ENCODE results near the gene PHETA2.

- TF ChIP-seq CTCF (IDR thresholded peaks at IDR 0.05; ENCODE audit: low read depth, low read length): no peak
- no peak for TF ChIP-seq MYC (IDR thresholded peaks at IDR 0.05; ENCODE audit: low read depth, low read length)
- TF ChIP-seq POLR2A (IDR thresholded peaks at IDR 0.05; ENCODE audit: extremely low read depth, insufficient read length): no peak
- no peak for TF ChIP-seq MAX (IDR thresholded peaks at IDR 0.05; ENCODE audit: low read depth, low read length)
Measured at GRCh38 chr22:42033263-42034181, 40.5 kb upstream of the PHETA2 start.
